BJ (cell line): ENCODE results near the gene INPP5B. TPM values are rescaled to one million over a fixed set of nuclear protein-coding genes. Genes with fewer than 3 reads are reported as not detected.

Source experiments
- CTCF ChIA-PET: fragments of 350-600 bp; formaldehyde crosslinking; extraction: SDS; loops from one replicate; lab custom pipeline; 2021; ENCODE audit warnings: antibody characterized with exemption, inconsistent platforms; lab: Yijun Ruan, JAX
- POLR2A ChIA-PET: fragments of 300-600 bp; sonication (Branson Sonifier 250); formaldehyde crosslinking; extraction: SDS; loops from one replicate; lab custom pipeline; 2021; ENCODE audit warnings: antibody characterized with exemption; lab: Charles Lee
- DNase-seq: peaks from one replicate; pipeline ENCODE4 v3.0.0-alpha.2; 2011; ENCODE audit warnings: low read depth
- H3K27me3 ChIP-seq: 2 replicates; pipeline ENCODE4 v1.6.0; 2011; ENCODE audit warnings: low read length; ENCODE audit not compliant: control insufficient read depth, insufficient read depth
- H3K36me3 ChIP-seq: 2 replicates; pipeline ENCODE4 v1.5.1; 2011; ENCODE audit warnings: low read length; ENCODE audit not compliant: control insufficient read depth, insufficient read depth
- H3K4me3 ChIP-seq: 2 replicates; pipeline ENCODE4 v1.5.1; 2011; ENCODE audit warnings: low read depth, mild to moderate bottlenecking, control low read depth, low read length
- polyA plus RNA-seq: library from polyadenylated mRNA; depleted of rRNA; stranded (reverse); fragments of >200 nt; gene quantifications from 2 replicates; pipeline ENCODE4 v1.2.3, GENCODE V29; 2011
- TF ChIP-seq, protein P1 (sequence below): IDR thresholded peaks from 2 replicates; pipeline ENCODE4 v1.5.1; 2011; ENCODE audit warnings: low read depth, mild to moderate bottlenecking, control low read depth, inconsistent platforms, low read length, moderate library complexity; ENCODE audit not compliant: insufficient read depth

The INPP5B gene
- polyA plus RNA-seq, 1 experiment, result 21.9 TPM

DNA sequence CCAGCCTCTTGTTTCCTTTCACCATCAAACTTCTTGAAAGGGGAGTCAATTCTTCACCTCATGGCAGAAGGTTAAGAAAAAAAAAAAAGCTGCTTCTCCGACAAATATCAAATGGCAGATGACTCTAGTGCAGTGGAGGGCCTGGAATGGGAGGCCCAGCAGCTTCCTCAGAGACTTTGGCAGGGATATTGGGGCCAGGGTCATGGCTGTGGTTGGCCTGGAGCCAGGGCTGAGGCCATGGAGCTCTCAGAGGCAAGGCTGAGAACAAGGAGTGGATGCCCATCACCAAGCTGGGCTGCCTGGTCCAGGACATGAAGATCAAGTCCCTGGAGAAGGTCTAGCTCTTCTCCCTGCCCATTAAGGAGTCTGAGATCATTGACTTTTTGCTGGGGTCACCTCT, 106.1 kb downstream of the INPP5B start:
- DNase-seq, result no peak
- POLR2A ChIA-PET, result no interaction called here

DNA sequence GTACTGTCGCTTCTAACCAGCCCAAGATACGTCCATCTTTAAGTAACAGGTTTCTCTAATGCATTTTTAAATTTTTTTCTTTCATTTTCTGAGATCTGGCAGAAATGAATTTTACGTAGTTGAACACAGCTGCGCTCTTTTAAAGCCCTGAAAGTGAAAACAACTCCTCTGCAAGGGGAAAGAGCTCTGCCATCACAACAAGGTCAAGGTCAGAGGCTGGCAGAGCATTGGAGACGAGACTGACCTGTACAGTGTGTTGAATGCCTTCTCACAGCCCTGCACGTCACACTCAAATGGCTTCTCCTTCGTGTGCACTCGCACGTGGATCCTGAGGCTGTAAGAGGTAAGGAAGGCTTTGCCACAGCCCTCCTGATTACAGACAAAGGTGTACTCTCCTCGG, 107.2 kb downstream of the INPP5B start:
- DNase-seq, result no peak
- ChIA-PET POLR2A (no interaction called here), CTCF (interaction anchor here (1.3 to 1.4 kb wide), 2 partner anchors 10 to 12 kb away, joined by 4 to 7 read pairs; no protein-coding TSS in a partner anchor)
- Histone ChIP-seq H3K36me3 (peaks cover 17% of the 10 kb centered on the region), H3K27me3 (no peaks in the 10 kb centered on the region), H3K4me3 (no peak overlapping the region)
- TF ChIP-seq, protein P1, sequence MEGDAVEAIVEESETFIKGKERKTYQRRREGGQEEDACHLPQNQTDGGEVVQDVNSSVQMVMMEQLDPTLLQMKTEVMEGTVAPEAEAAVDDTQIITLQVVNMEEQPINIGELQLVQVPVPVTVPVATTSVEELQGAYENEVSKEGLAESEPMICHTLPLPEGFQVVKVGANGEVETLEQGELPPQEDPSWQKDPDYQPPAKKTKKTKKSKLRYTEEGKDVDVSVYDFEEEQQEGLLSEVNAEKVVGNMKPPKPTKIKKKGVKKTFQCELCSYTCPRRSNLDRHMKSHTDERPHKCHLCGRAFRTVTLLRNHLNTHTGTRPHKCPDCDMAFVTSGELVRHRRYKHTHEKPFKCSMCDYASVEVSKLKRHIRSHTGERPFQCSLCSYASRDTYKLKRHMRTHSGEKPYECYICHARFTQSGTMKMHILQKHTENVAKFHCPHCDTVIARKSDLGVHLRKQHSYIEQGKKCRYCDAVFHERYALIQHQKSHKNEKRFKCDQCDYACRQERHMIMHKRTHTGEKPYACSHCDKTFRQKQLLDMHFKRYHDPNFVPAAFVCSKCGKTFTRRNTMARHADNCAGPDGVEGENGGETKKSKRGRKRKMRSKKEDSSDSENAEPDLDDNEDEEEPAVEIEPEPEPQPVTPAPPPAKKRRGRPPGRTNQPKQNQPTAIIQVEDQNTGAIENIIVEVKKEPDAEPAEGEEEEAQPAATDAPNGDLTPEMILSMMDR, result no peak

More for the DNA sequence above, 106.1 kb downstream of the INPP5B start:
- peaks cover 14% of the 10 kb centered on the region for H3K36me3 ChIP-seq
- H3K27me3 ChIP-seq, result no peaks in the 10 kb centered on the region
- TF ChIP-seq, protein P1, result no peak
- CTCF ChIA-PET, result interaction anchor here (1.3 kb wide), 1 partner anchor 11 kb away, joined by 4 read pairs; no protein-coding TSS in a partner anchor
- no peak overlapping the region for H3K4me3 ChIP-seq

DNA sequence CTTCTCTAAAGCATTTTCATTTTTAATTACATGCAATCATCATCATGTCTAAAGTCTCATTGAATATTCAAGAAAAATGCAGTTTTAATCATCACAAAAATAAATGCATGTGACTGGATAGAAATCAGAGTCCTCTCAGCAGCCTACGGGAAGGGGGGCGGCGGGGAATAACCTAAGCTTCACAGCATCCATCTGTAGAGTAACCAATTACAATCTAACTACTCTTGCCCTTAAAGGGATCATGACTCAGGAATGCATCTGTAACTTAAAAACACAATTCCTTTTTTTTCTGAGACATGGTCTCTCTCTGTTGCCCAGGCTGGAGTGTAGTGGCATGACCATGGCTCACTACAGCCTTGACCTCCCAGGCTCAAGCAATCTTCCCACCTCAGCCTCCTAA, 110.1 kb downstream of the INPP5B start:
- H3K36me3 ChIP-seq, result peaks cover 26% of the 10 kb centered on the region
- H3K4me3 ChIP-seq, result no peak overlapping the region
- TF ChIP-seq, protein P1, result no peak
- no peak for DNase-seq
- CTCF ChIA-PET, result interaction anchor here (1.6 kb wide), 1 partner anchor 23 kb away, joined by 4 read pairs; the partner anchor contains the start of gene MTF1
- POLR2A ChIA-PET, result no interaction called here
- H3K27me3 ChIP-seq, result no peaks in the 10 kb centered on the region

DNA sequence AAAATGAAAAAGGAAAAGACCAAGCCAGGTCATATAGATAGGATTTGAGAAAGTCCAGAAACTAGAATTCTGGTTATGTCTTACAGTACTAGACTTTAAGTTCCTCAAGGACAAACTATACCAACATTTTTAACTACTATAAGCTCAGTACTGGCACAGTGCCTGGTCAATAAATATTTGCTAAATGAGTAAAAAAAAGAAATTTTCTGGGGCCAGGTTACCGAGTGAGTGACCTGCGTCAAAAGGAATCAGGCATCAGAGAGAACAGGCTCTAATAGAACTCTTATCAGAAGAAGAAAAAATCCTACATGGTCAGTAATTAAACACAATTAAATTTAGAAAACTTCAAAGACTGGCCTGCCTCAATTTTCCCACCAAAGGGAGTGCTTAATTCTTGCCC, 115.0 kb downstream of the INPP5B start:
- H3K27me3 ChIP-seq, result no peaks in the 10 kb centered on the region
- no peak overlapping the region for H3K4me3 ChIP-seq
- ChIA-PET POLR2A (no interaction called here), CTCF (no interaction called here)
- DNase-seq, result no peak
- TF ChIP-seq, protein P1, result no peak
- peaks cover 21% of the 10 kb centered on the region for H3K36me3 ChIP-seq

DNA sequence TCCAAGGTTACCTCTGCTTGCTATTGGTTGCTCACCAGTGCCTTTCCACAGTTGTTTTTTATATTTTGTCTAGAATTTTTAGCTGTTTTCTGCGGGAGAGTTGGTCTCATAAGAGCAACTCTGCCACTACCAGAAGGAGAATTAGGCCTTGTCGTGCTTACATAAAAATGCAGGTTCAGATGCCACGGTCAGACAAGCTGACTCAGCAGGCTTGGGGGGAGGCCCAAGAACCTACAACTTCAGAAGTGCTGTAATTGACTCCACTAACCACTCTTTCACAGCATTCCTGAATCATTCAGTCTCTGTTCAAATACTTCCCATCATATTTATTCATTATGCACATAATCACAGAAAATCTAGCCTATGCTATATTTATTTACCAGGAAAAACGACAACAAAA, 115.7 kb downstream of the INPP5B start:
- no peak for DNase-seq
- Histone ChIP-seq H3K27me3 (no peaks in the 10 kb centered on the region), H3K4me3 (no peak overlapping the region), H3K36me3 (peaks cover 21% of the 10 kb centered on the region)
- ChIA-PET CTCF (no interaction called here), POLR2A (no interaction called here)
- TF ChIP-seq, protein P1, result no peak
